A549 (cell line): Measurements from ENCODE around the gene CDC42EP4.

Source experiments
- CEBPB ChIP-seq, 2 experiments: fragments of >200 bp in 1 of 2; sonication (Bioruptor Twin) in 1 of 2; formaldehyde crosslinking in 1 of 2; IDR thresholded peaks; 2 replicates each; pipeline ENCODE4 v1.6.1; 2012 to 2016
- CTCF ChIP-seq: fragments of >200 bp; sonication (Bioruptor Twin); formaldehyde crosslinking; IDR thresholded peaks from 3 replicates; pipeline ENCODE4 v1.5.1; 2016
- HOXB13 ChIP-seq: fragments of 250-450 bp; sonication (Bioruptor Pico); IDR thresholded peaks from 2 replicates; pipeline ENCODE4 v1.5.0; 2020; ENCODE audit warnings: low read depth, mild to moderate bottlenecking, moderate library complexity

GRCh38 chr17:73315471-73315870, 3.7 kb upstream of the CDC42EP4 start:
- no peak for TF ChIP-seq HOXB13 (CRISPR knock-in tag)
- TF ChIP-seq CTCF, result no peak
- no peak for TF ChIP-seq CEBPB (IDR thresholded peaks at IDR 0.05)
